ENCODE data around the gene AIG1. TPM values are rescaled to one million over a fixed set of nuclear protein-coding genes. Genes with fewer than 3 reads are reported as not detected.

Gene AIG1
- total RNA-seq, 4 donors from 2014 or later, result 18.1 to 47.3 (median 22.9) TPM

GRCh38 chr6:143198312-143198711, 137.6 kb downstream of the AIG1 start:
- ATAC-seq (ENCODE audit: low FRiP score) (no peak), DNase-seq (ENCODE audit: low spot score) (no peak)
- no peak for TF ChIP-seq CTCF (IDR thresholded peaks at IDR 0.05)

- TF ChIP-seq CTCF (IDR thresholded peaks at IDR 0.05), result no peak
- no peak for ATAC-seq (ENCODE audit: low FRiP score)
Observed at GRCh38 chr6:143199291-143199690, 138.6 kb downstream of the AIG1 start.

GRCh38 chr6:143200167-143200770, 139.6 kb downstream of the AIG1 start:
- DNase-seq (ENCODE audit: low spot score) (no peak), ATAC-seq (ENCODE audit: low FRiP score) (no peak)
- TF ChIP-seq CTCF (IDR thresholded peaks at IDR 0.05), result no peak

More at GRCh38 chr6:143199291-143199690, 138.6 kb downstream of the AIG1 start:
- DNase-seq (ENCODE audit: low spot score), result no peak

- no peak for TF ChIP-seq CTCF (IDR thresholded peaks at IDR 0.05)
- DNase-seq (ENCODE audit: low spot score) (no peak), ATAC-seq (ENCODE audit: low FRiP score) (no peak)
Observed at GRCh38 chr6:143204045-143204444, 143.4 kb downstream of the AIG1 start.

GRCh38 chr6:143205131-143205535, 144.4 kb downstream of the AIG1 start:
- ATAC-seq (ENCODE audit: low FRiP score) (no peak), DNase-seq (ENCODE audit: low spot score) (no peak)
- TF ChIP-seq CTCF (IDR thresholded peaks at IDR 0.05), result no peak

GRCh38 chr6:143205585-143205984, 144.9 kb downstream of the AIG1 start:
- ATAC-seq (ENCODE audit: low FRiP score), result no peak
- no peak for TF ChIP-seq CTCF (IDR thresholded peaks at IDR 0.05)
- no peak for DNase-seq (ENCODE audit: low spot score)

- no peak for DNase-seq (ENCODE audit: low spot score)
- TF ChIP-seq CTCF (IDR thresholded peaks at IDR 0.05), result no peak
- no peak for ATAC-seq (ENCODE audit: low FRiP score)
Observed at GRCh38 chr6:143205991-143206390, 145.3 kb downstream of the AIG1 start.

Measured in omental fat pad (tissue), 4 donors.